OCI-LY1 (cell line): ENCODE results near the gene ANGPTL8.

Experiments
- CTCF ChIP-seq: fragments of 200-600 bp; sonication (generic), shearing (Covaris generic); IDR thresholded peaks from 2 replicates; pipeline ENCODE4 v1.5.1; 2017; ENCODE audit warnings: mild to moderate bottlenecking, antibody characterized with exemption, low read length, moderate library complexity, mixed read lengths
- EZH2 ChIP-seq: fragments of 200-600 bp; sonication (generic), shearing (Covaris generic); IDR thresholded peaks from 2 replicates; pipeline ENCODE4 v1.8.0; 2017; ENCODE audit warnings: borderline replicate concordance, mixed run types, mild to moderate bottlenecking, antibody characterized with exemption, low read length, moderate library complexity, mixed read lengths

- no peak for TF ChIP-seq CTCF
- TF ChIP-seq EZH2 = no peak
Observed at GRCh38 chr19:11261431-11261970, 22.1 kb downstream of the ANGPTL8 start.
